Heart right ventricle (tissue), 16 donors: ENCODE results near the gene RPN2. TPM values are rescaled to one million over a fixed set of nuclear protein-coding genes. Genes with fewer than 3 reads are reported as not detected.

Experiments used
- ATAC-seq, 8 donors: fragments of 200-7000 bp; cut with Tn5 transposase; one replicate each; pipeline ENCODE4 v1.9.1; 2020; ENCODE audit warnings: mild to moderate bottlenecking in 8 of 8, moderate library complexity in 8 of 8, moderate number of reproducible peaks in 1 of 8
- DNase-seq, 2 donors: peaks; one replicate each; pipeline ENCODE4 v3.0.0-alpha.2; 2020
- H3K27ac ChIP-seq, 10 donors: fragments of 200-600 bp; sonication (generic) in 2 of 10; one replicate each; pipeline versions ENCODE4 v1.5.0 to v1.8.0; 2020 to 2022; ENCODE audit warnings: mild to moderate bottlenecking in 3 of 10
- H3K27me3 ChIP-seq, 7 donors: fragments of 200-600 bp; one replicate each; pipeline ENCODE4 v1.8.0; 2021 to 2022; ENCODE audit warnings: mild to moderate bottlenecking in 2 of 7
- H3K36me3 ChIP-seq, 9 donors: fragments of 200-600 bp; sonication (generic) in 1 of 9; one replicate each; pipeline versions ENCODE4 v1.5.0 to v1.8.0; 2020 to 2022; ENCODE audit warnings: mild to moderate bottlenecking in 2 of 9
- H3K4me1 ChIP-seq, 9 donors: fragments of 200-600 bp; sonication (generic) in 1 of 9; one replicate each; pipeline versions ENCODE4 v1.5.0 to v1.8.0; 2020 to 2022; ENCODE audit warnings: mild to moderate bottlenecking in 4 of 9
- H3K4me3 ChIP-seq, 10 donors: fragments of 200-600 bp; sonication (generic) in 2 of 10; one replicate each; pipeline versions ENCODE4 v1.5.0 to v1.8.0; 2020 to 2022; ENCODE audit warnings: mild to moderate bottlenecking in 7 of 10, moderate library complexity in 2 of 10
- H3K9me3 ChIP-seq, 11 donors: fragments of 200-600 bp in 10 of 11; sonication (generic) in 2 of 11; one replicate each; pipeline versions ENCODE4 v1.5.0 to v1.8.0; 2013 to 2022; ENCODE audit warnings: mild to moderate bottlenecking in 2 of 11, control low read depth in 1 of 11, moderate library complexity in 1 of 11
- CTCF ChIP-seq, 9 donors: fragments of 200-600 bp; sonication (generic) in 2 of 9; IDR thresholded peaks; one replicate each; pipeline versions ENCODE4 v1.5.0 to v1.8.0; 2021 to 2022; ENCODE audit warnings: antibody characterized with exemption in 9 of 9, mild to moderate bottlenecking in 5 of 9, moderate library complexity in 1 of 9
- WGBS, 2 donors: extraction: QIAGEN DNeasy Blood & Tissue Kit; methylation state at CpG; one replicate each; pipeline ENCODE4 v1.1.7; 2013; ENCODE audit warnings: inconsistent platforms in 1 of 2; 5-methylcytosine and 5-hydroxymethylcytosine counted together
- intact Hi-C, 10 donors: fragments of 100-400 bp; cut with DNase I; formaldehyde crosslinking; loops; one replicate each; pipeline versions ENCODE4 v1.11.1 to v1.14.2; 2022
- polyA plus RNA-seq, 2 donors: library from polyadenylated mRNA; stranded (reverse); fragments of 200-250 nt; gene quantifications; one replicate each; pipeline ENCODE4 v1.2.3, GENCODE V29; 2013
- total RNA-seq, 10 donors: library from RNA; stranded (reverse); fragmentation: NEBNext Ultra II Directional in 3 of 10; extraction: Animal tissue kit (Norgen Biotek cat#: 25700) in 3 of 10; gene quantifications; one replicate each; pipeline versions ENCODE4 v1.2.1 to v1.2.4, GENCODE V29; 2021 to 2023
- donor health status: Arrhythmogenic right ventricular cardiomyopathy.
- donor health status: ischemic (EF 13 %, LVEDD 7.1; RV severe dilation, severe dysfunction).
- donor health status: healthy with polysubstance abuse.
- donor health status: DM: no; HTN: yes; CAD: no.
- donor health status: DM: no; HTN: no; CAD: no.
- donor health status: ischemic (EF 25% LVEDD 6.9; RV normal size, moderate dysfunction).
- donor health status: ischemic (EF 25% LVEDD 5.7; RV mildly dilated, moderate dysfunction).
- donor health status: healthy.
- donor health status: DM: yes; HTN: yes; CAD: no.
- donor health status: Ischemic cardiomyopathy.
- donor health status: ischemic (EF 35%, LVEDD 5.7; RV mildly dilated, moderate dysfunction).
- donor health status: nonischemic (EF 11% LVEDD 7.7; RV severe dilation, severe dysfunction).
- donor health status: DM: yes; HTN: yes; CAD: no.
- donor health status: PGD.
- donor health status: ischemic (EF 29% LVEDD 5.4; RV normal size, mild dysfunction).
- donor health status: nonischemic (EF 23%, LVEDD 6.1; RV moderate dilation, normal function).

The RPN2 gene
- total and polyA plus RNA-seq, 12 donors = 30.9 to 166 (median 95.2) TPM

- no peaks in the 10 kb centered on the region for H3K9me3 ChIP-seq
- peak; percentile 87 to 97 (median 90) for TF ChIP-seq CTCF (IDR thresholded peaks at IDR 0.05)
- peak overlapping the region in 2 of 10 donors; percentile 7 to 14 for H3K27ac ChIP-seq
- H3K36me3 ChIP-seq = peaks cover 0 to 52% (median 0%) of the 10 kb centered on the region in 9 donors
- H3K4me3 ChIP-seq = no peak overlapping the region
- H3K4me1 ChIP-seq = peaks cover 3 to 58% (median 48%) of the 10 kb centered on the region in 9 donors
- 34 to 38% methylated on average over 5 of the region's 5 CpGs for WGBS, 2 donors
- intact Hi-C loops = loop anchor here in 3 of 10 donors (2.0 to 10.0 kb wide), 2 partner anchors 193 to 343 kb away; no protein-coding TSS in a partner anchor
- ATAC-seq (peak; percentile 81 to 96 (median 90)), DNase-seq (peak; percentile 82 to 90)
- no peaks in the 10 kb centered on the region for H3K27me3 ChIP-seq
Observed at GRCh38 chr20:37192137-37192854, 13.2 kb downstream of the RPN2 start.

- no peak for DNase-seq
- Histone ChIP-seq H3K27ac (no peak overlapping the region), H3K27me3 (no peaks in the 10 kb centered on the region), H3K4me3 (no peak overlapping the region), H3K9me3 (no peaks in the 10 kb centered on the region), H3K36me3 (peaks cover 0 to 52% (median 0%) of the 10 kb centered on the region in 9 donors), H3K4me1 (peaks cover 3 to 59% (median 48%) of the 10 kb centered on the region in 9 donors)
- no peak for TF ChIP-seq CTCF (IDR thresholded peaks at IDR 0.05)
- WGBS, 2 donors = 79 to 90% methylated on average over 3 of the region's 3 CpGs
- intact Hi-C loops = loop anchor here in 3 of 10 donors (2.0 to 10.0 kb wide), 2 partner anchors 192 to 342 kb away; no protein-coding TSS in a partner anchor
- ATAC-seq = no peak
Observed at GRCh38 chr20:37193226-37193625, 14.1 kb downstream of the RPN2 start.

GRCh38 chr20:37193821-37194220, 14.7 kb downstream of the RPN2 start:
- Histone ChIP-seq H3K27ac (no peak overlapping the region), H3K4me3 (no peak overlapping the region), H3K4me1 (peaks cover 3 to 62% (median 48%) of the 10 kb centered on the region in 9 donors), H3K9me3 (no peaks in the 10 kb centered on the region), H3K36me3 (peaks cover 0 to 52% (median 2%) of the 10 kb centered on the region in 9 donors), H3K27me3 (no peaks in the 10 kb centered on the region)
- no peak for TF ChIP-seq CTCF (IDR thresholded peaks at IDR 0.05)
- DNase-seq (no peak), ATAC-seq (no peak)
- intact Hi-C loops = loop anchor here in 4 of 10 donors (2.0 to 10.0 kb wide), 2 partner anchors 191 to 341 kb away; no protein-coding TSS in a partner anchor
- 89 to 90% methylated on average over 8 of the region's 8 CpGs for WGBS, 2 donors

- ATAC-seq = no peak
- TF ChIP-seq CTCF (IDR thresholded peaks at IDR 0.05) = no peak
- H3K36me3 ChIP-seq = peaks cover 0 to 54% (median 10%) of the 10 kb centered on the region in 9 donors
- no peak overlapping the region for H3K4me3 ChIP-seq
- peaks cover 3 to 61% (median 43%) of the 10 kb centered on the region in 9 donors for H3K4me1 ChIP-seq
- 60 to 63% methylated on average over 14 of the region's 14 CpGs for WGBS, 2 donors
- no peaks in the 10 kb centered on the region for H3K9me3 ChIP-seq
- H3K27ac ChIP-seq = no peak overlapping the region
- no peaks in the 10 kb centered on the region for H3K27me3 ChIP-seq
- intact Hi-C loops = loop anchor here in 6 of 10 donors (1.0 to 10.0 kb wide), 5 partner anchors 187 to 340 kb away; no protein-coding TSS in a partner anchor
- no peak for DNase-seq
Observed at GRCh38 chr20:37194621-37195417, 15.7 kb downstream of the RPN2 start.
